OCI-LY7 (cell line): ENCODE data around the gene TUBGCP2. TPM values are rescaled to one million over a fixed set of nuclear protein-coding genes. Genes with fewer than 3 reads are reported as not detected.

Source experiments
- BruUV-seq: library from RNA; stranded (reverse); fragments of 400-500 nt; replicated peaks from 2 replicates; lab custom pipeline; 2021; lab: Mats Ljungman, UMichigan
- CTCF ChIA-PET: fragments of 300-600 bp; sonication (Branson Sonifier 250); formaldehyde crosslinking; loops from one replicate; lab custom pipeline; 2022; ENCODE audit warnings: antibody characterized with exemption; ENCODE audit not compliant: unreplicated experiment; lab: Charles Lee
- POLR2A ChIA-PET: fragments of 300-600 bp; sonication (Branson Sonifier 250); formaldehyde crosslinking; loops from one replicate; lab custom pipeline; 2022; ENCODE audit warnings: antibody characterized with exemption; lab: Charles Lee
- DNase-seq: peaks from one replicate; pipeline ENCODE4 v3.0.0-alpha.2; 2015; ENCODE audit warnings: low spot score
- H2AFZ ChIP-seq: fragments of 200-600 bp; sonication (generic), shearing (Covaris generic); 2 replicates; pipeline ENCODE4 v1.6.1; 2014; ENCODE audit warnings: mild to moderate bottlenecking, antibody characterized with exemption, low read length, moderate library complexity
- H3K27ac ChIP-seq: fragments of 200-600 bp; sonication (generic); 2 replicates; pipeline ENCODE4 v1.5.1; 2014; ENCODE audit warnings: mixed run types, low read depth, mild to moderate bottlenecking, moderate library complexity, low read length, inconsistent platforms; ENCODE audit not compliant: poor library complexity, severe bottlenecking
- H3K36me3 ChIP-seq: fragments of 200-600 bp; sonication (generic); 2 replicates; pipeline ENCODE4 v1.6.1; 2014; ENCODE audit warnings: mild to moderate bottlenecking, antibody characterized with exemption, low read length, moderate library complexity, mixed read lengths; ENCODE audit not compliant: insufficient read depth
- H3K4me1 ChIP-seq: fragments of 200-600 bp; sonication (generic); 2 replicates; pipeline ENCODE4 v1.5.1; 2014; ENCODE audit warnings: mild to moderate bottlenecking, low read length; ENCODE audit not compliant: insufficient read depth, poor library complexity, severe bottlenecking
- H3K4me2 ChIP-seq: fragments of 200-600 bp; sonication (generic); 2 replicates; pipeline ENCODE4 v1.6.1; 2014; ENCODE audit warnings: mild to moderate bottlenecking, low read length
- H3K4me3 ChIP-seq: fragments of 200-600 bp; sonication (generic); 2 replicates; pipeline ENCODE4 v1.5.1; 2014; ENCODE audit warnings: mild to moderate bottlenecking, low read depth, low read length; ENCODE audit not compliant: poor library complexity, severe bottlenecking
- H3K79me2 ChIP-seq: fragments of 200-600 bp; sonication (generic); 2 replicates; pipeline ENCODE4 v1.6.1; 2016; ENCODE audit warnings: low read depth, mild to moderate bottlenecking, low read length, moderate library complexity, mixed read lengths; ENCODE audit not compliant: insufficient read depth
- H3K9me2 ChIP-seq: fragments of 200-600 bp; sonication (generic); 2 replicates; pipeline ENCODE4 v1.6.1; 2016; ENCODE audit warnings: mild to moderate bottlenecking, low read length, mixed read lengths; ENCODE audit not compliant: insufficient read depth
- H3K9me3 ChIP-seq: fragments of 200-600 bp; sonication (generic); 2 replicates; pipeline ENCODE4 v1.6.1; 2014; ENCODE audit warnings: mild to moderate bottlenecking, mixed run types, low read length, mixed read lengths
- H4K20me1 ChIP-seq: fragments of 200-600 bp; sonication (generic); 2 replicates; pipeline ENCODE4 v1.6.1; 2014; ENCODE audit warnings: mild to moderate bottlenecking, antibody characterized with exemption, low read length, moderate library complexity, mixed read lengths; ENCODE audit not compliant: insufficient read depth
- CTCF ChIP-seq: fragments of 200-600 bp; sonication (generic); conservative IDR thresholded peaks from 2 replicates; pipeline ENCODE4 v1.5.1; 2014; ENCODE audit warnings: mild to moderate bottlenecking, antibody characterized with exemption, low read length, moderate library complexity, mixed read lengths
- EZH2phosphoT487 ChIP-seq: fragments of 200-600 bp; sonication (generic); IDR thresholded peaks from 2 replicates; pipeline ENCODE4 v1.6.1; 2018; ENCODE audit warnings: low read depth, borderline replicate concordance, mild to moderate bottlenecking, mixed run types, antibody characterized with exemption, low read length, moderate library complexity, mixed read lengths
- intact Hi-C: fragments of 100-400 bp; cut with micrococcal nuclease; formaldehyde crosslinking; loops from one replicate; pipeline ENCODE4 v1.10.0; 2022; ENCODE audit not compliant: unreplicated experiment
- total RNA-seq, 2 experiments: library from RNA; depleted of rRNA in 1 of 2; stranded (reverse); fragments of >200 nt in 1 of 2; shearing (Covaris generic) in 1 of 2; gene quantifications; 2 replicates each; pipeline ENCODE4 v1.2.3, GENCODE V29; 2014 to 2022

The TUBGCP2 gene
- total RNA-seq, 2 experiments from 2014 or later = 40.5 to 56.1 TPM

- H3K4me3 ChIP-seq = no peak overlapping the region
- H3K9me2 ChIP-seq = no peaks in the 10 kb centered on the region
- no peaks in the 10 kb centered on the region for H3K9me3 ChIP-seq
- no peak overlapping the region for H3K27ac ChIP-seq
- BruUV-seq = no TSS peak
- no peaks in the 10 kb centered on the region for H3K36me3 ChIP-seq
- TF ChIP-seq EZH2phosphoT487 (no peak), CTCF (no peak)
- no peaks in the 10 kb centered on the region for H4K20me1 ChIP-seq
- H3K4me2 ChIP-seq = no peak overlapping the region
- CTCF ChIA-PET = no interaction called here
- H2AFZ ChIP-seq = no peak overlapping the region
- POLR2A ChIA-PET = no interaction called here
- DNase-seq = no peak
- no peaks in the 10 kb centered on the region for H3K4me1 ChIP-seq
- no peaks in the 10 kb centered on the region for H3K79me2 ChIP-seq
- intact Hi-C loops = loop anchor here (10.0 kb wide), 1 partner anchor 269 kb away; no protein-coding TSS in a partner anchor
Observed at GRCh38 chr10:133246236-133246626, 62.4 kb downstream of the TUBGCP2 start.

GRCh38 chr10:133245439-133246235, 63.0 kb downstream of the TUBGCP2 start:
- BruUV-seq = no TSS peak
- TF ChIP-seq EZH2phosphoT487 (no peak), CTCF (no peak)
- DNase-seq = no peak
- Histone ChIP-seq H3K4me1 (no peaks in the 10 kb centered on the region), H4K20me1 (no peaks in the 10 kb centered on the region), H3K27ac (no peak overlapping the region), H3K4me3 (no peak overlapping the region), H3K9me2 (no peaks in the 10 kb centered on the region), H3K9me3 (no peaks in the 10 kb centered on the region), H3K79me2 (no peaks in the 10 kb centered on the region), H3K4me2 (no peak overlapping the region), H3K36me3 (no peaks in the 10 kb centered on the region), H2AFZ (no peak overlapping the region)
- CTCF ChIA-PET = no interaction called here
- intact Hi-C loops = loop anchor here (10.0 kb wide), 1 partner anchor 269 kb away; no protein-coding TSS in a partner anchor
- POLR2A ChIA-PET = no interaction called here

- H3K79me2 ChIP-seq = no peaks in the 10 kb centered on the region
- H3K4me1 ChIP-seq = no peaks in the 10 kb centered on the region
- H3K36me3 ChIP-seq = no peaks in the 10 kb centered on the region
- no peak overlapping the region for H2AFZ ChIP-seq
- H3K4me2 ChIP-seq = no peak overlapping the region
- no peaks in the 10 kb centered on the region for H3K9me3 ChIP-seq
- H3K27ac ChIP-seq = no peak overlapping the region
- H3K9me2 ChIP-seq = no peaks in the 10 kb centered on the region
- POLR2A ChIA-PET = no interaction called here
- no peak for DNase-seq
- no TSS peak for BruUV-seq
- TF ChIP-seq CTCF (no peak), EZH2phosphoT487 (no peak)
- CTCF ChIA-PET = no interaction called here
- no peak overlapping the region for H3K4me3 ChIP-seq
- intact Hi-C loops = loop anchor here (10.0 kb wide), 1 partner anchor 271 kb away; no protein-coding TSS in a partner anchor
- no peaks in the 10 kb centered on the region for H4K20me1 ChIP-seq
Observed at GRCh38 chr10:133243593-133243992, 65.1 kb downstream of the TUBGCP2 start.
